ENCODE measurements around the gene TMPRSS13. TPM values are rescaled to one million over a fixed set of nuclear protein-coding genes. Genes with fewer than 3 reads are reported as not detected.
"Not testable (repeated sequence)": the region's sequence is repeated elsewhere in the genome, so short reads cannot be mapped to it uniquely, and the experiment has no call there.

Gene TMPRSS13
- total RNA-seq, 1 experiment from 2014 or later, result 53.1 TPM

- Mint-ChIP-seq H3K4me1 (ENCODE audit: low read depth, unreplicated experiment) (no peaks in the 10 kb centered on the region), H3K9me3 (ENCODE audit: unreplicated experiment) (no peaks in the 10 kb centered on the region), H3K4me3 (ENCODE audit: unreplicated experiment) (no peak overlapping the region), H3K36me3 (ENCODE audit: insufficient read depth, unreplicated experiment) (no peaks in the 10 kb centered on the region), H3K27me3 (ENCODE audit: insufficient read depth, unreplicated experiment) (peaks cover 26% of the 10 kb centered on the region), H3K27ac (ENCODE audit: unreplicated experiment) (no peak overlapping the region)
- CTCF ChIA-PET, result interaction anchor here (0.6 kb wide), 1 partner anchor 78 kb away, joined by 3 read pairs; no protein-coding TSS in a partner anchor
- intact Hi-C loops (cut with micrococcal nuclease; ENCODE audit: unreplicated experiment), result no loop called here
- POLR2A ChIA-PET, result no interaction called here
- Histone ChIP-seq H3K4me3 (ENCODE audit: low read depth, low read length) (no peak overlapping the region), H3K36me3 (ENCODE audit: control insufficient read depth, insufficient read depth, low read length) (no peaks in the 10 kb centered on the region), H3K27me3 (replicated peaks; ENCODE audit: control insufficient read depth, insufficient read depth, low read length) (peaks cover 2% of the 10 kb centered on the region), H3K9me3 (no peaks in the 10 kb centered on the region), H3K4me1 (no peaks in the 10 kb centered on the region)
- no peak for DNase-seq
- TF ChIP-seq CTCF (IDR thresholded peaks at IDR 0.05; ENCODE audit: insufficient read depth in 1 of 2, low read depth in 1 of 2, low read length in 1 of 2, severe bottlenecking in 1 of 2, unreplicated experiment in 1 of 2), result no peak
- no TSS peak for BruUV-seq (replicated peaks)
Observed at GRCh38 chr11:117868815-117869561, 60.2 kb downstream of the TMPRSS13 start.

DNA sequence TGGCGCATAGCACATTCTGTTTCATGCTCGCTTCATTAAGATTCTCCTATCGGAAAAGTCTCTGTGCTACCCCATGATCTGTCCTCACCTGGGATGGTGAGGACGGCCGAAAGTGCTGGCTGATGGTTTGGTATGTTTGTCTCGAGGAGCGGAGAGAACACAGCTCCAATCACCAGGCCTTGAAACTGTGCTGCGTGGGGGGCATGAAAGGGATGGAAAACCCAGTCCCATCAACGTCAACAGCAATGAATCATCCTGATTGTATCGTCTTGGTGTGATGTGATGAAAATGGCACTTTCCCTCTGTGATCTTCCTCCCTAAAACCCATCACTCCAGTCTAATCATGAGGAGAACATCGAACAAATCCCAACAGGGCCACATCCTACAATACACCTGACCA lies 61.1 kb downstream of the TMPRSS13 start:
- Histone ChIP-seq H3K4me1 (no peaks in the 10 kb centered on the region), H3K4me3 (ENCODE audit: low read depth, low read length) (no peak overlapping the region), H3K9me3 (no peaks in the 10 kb centered on the region; the same call in 1 of the 2 replicates), H3K27me3 (replicated peaks; ENCODE audit: control insufficient read depth, insufficient read depth, low read length) (no peaks in the 10 kb centered on the region; the same call in 1 of the 2 replicates), H3K36me3 (ENCODE audit: control insufficient read depth, insufficient read depth, low read length) (no peaks in the 10 kb centered on the region)
- DNase-seq, result no peak
- ChIA-PET CTCF (interaction anchor here (0.7 kb wide), 1 partner anchor 45 kb away, joined by 3 read pairs; no protein-coding TSS in a partner anchor), POLR2A (no interaction called here)
- H3K36me3 Mint-ChIP-seq (ENCODE audit: insufficient read depth, unreplicated experiment), result no peaks in the 10 kb centered on the region
- TF ChIP-seq CTCF (IDR thresholded peaks at IDR 0.05; ENCODE audit: insufficient read depth in 1 of 2, low read depth in 1 of 2, low read length in 1 of 2, severe bottlenecking in 1 of 2, unreplicated experiment in 1 of 2), result no peak
- no TSS peak for BruUV-seq (replicated peaks)
- H3K9me3 Mint-ChIP-seq (ENCODE audit: unreplicated experiment), result no peaks in the 10 kb centered on the region
- peaks cover 20% of the 10 kb centered on the region for H3K27me3 Mint-ChIP-seq (ENCODE audit: insufficient read depth, unreplicated experiment)
- H3K27ac Mint-ChIP-seq (ENCODE audit: unreplicated experiment), result no peak overlapping the region
- intact Hi-C loops (cut with micrococcal nuclease; ENCODE audit: unreplicated experiment), result no loop called here
- H3K4me3 Mint-ChIP-seq (ENCODE audit: unreplicated experiment), result no peak overlapping the region
- no peaks in the 10 kb centered on the region for H3K4me1 Mint-ChIP-seq (ENCODE audit: low read depth, unreplicated experiment)

- H3K27ac Mint-ChIP-seq (ENCODE audit: unreplicated experiment), result no peak overlapping the region
- no TSS peak for BruUV-seq (replicated peaks)
- H3K4me3 Mint-ChIP-seq (ENCODE audit: unreplicated experiment), result no peak overlapping the region
- ChIA-PET POLR2A (no interaction called here), CTCF (interaction anchor here (1.9 kb wide), 1 partner anchor 80 kb away, joined by 5 read pairs; no protein-coding TSS in a partner anchor)
- DNase-seq, result no peak
- H3K27me3 ChIP-seq (replicated peaks; ENCODE audit: control insufficient read depth, insufficient read depth, low read length), result no peaks in the 10 kb centered on the region; the same call in 1 of the 2 replicates
- H3K36me3 ChIP-seq (ENCODE audit: control insufficient read depth, insufficient read depth, low read length), result no peaks in the 10 kb centered on the region
- no peak overlapping the region for H3K4me3 ChIP-seq (ENCODE audit: low read depth, low read length)
- no peaks in the 10 kb centered on the region for H3K4me1 Mint-ChIP-seq (ENCODE audit: low read depth, unreplicated experiment)
- intact Hi-C loops (cut with micrococcal nuclease; ENCODE audit: unreplicated experiment), result no loop called here
- H3K36me3 Mint-ChIP-seq (ENCODE audit: insufficient read depth, unreplicated experiment), result no peaks in the 10 kb centered on the region
- no peaks in the 10 kb centered on the region; the same call in 1 of the 2 replicates for H3K9me3 ChIP-seq
- peaks cover 15% of the 10 kb centered on the region for H3K27me3 Mint-ChIP-seq (ENCODE audit: insufficient read depth, unreplicated experiment)
- H3K9me3 Mint-ChIP-seq (ENCODE audit: unreplicated experiment), result no peaks in the 10 kb centered on the region
- no peak for TF ChIP-seq CTCF (IDR thresholded peaks at IDR 0.05; ENCODE audit: insufficient read depth in 1 of 2, low read depth in 1 of 2, low read length in 1 of 2, severe bottlenecking in 1 of 2, unreplicated experiment in 1 of 2)
- no peaks in the 10 kb centered on the region for H3K4me1 ChIP-seq
Observed at GRCh38 chr11:117866526-117866925, 62.7 kb downstream of the TMPRSS13 start.

GRCh38 chr11:117865546-117865945 lies 63.7 kb downstream of the TMPRSS13 start:
- POLR2A ChIA-PET, result not testable (repeated sequence)

More at GRCh38 chr11:117865546-117865945, 63.7 kb downstream of the TMPRSS13 start:
- H3K4me1 Mint-ChIP-seq (ENCODE audit: low read depth, unreplicated experiment); H3K27ac Mint-ChIP-seq (ENCODE audit: unreplicated experiment); H3K4me1 ChIP-seq; BruUV-seq (replicated peaks); H3K4me3 ChIP-seq (ENCODE audit: low read depth, low read length); DNase-seq; H3K36me3 Mint-ChIP-seq (ENCODE audit: insufficient read depth, unreplicated experiment); H3K27me3 ChIP-seq (replicated peaks; ENCODE audit: control insufficient read depth, insufficient read depth, low read length); intact Hi-C loops (cut with micrococcal nuclease; ENCODE audit: unreplicated experiment); H3K9me3 ChIP-seq; H3K9me3 Mint-ChIP-seq (ENCODE audit: unreplicated experiment); H3K36me3 ChIP-seq (ENCODE audit: control insufficient read depth, insufficient read depth, low read length); H3K4me3 Mint-ChIP-seq (ENCODE audit: unreplicated experiment): not testable (repeated sequence)
- CTCF ChIA-PET, result interaction anchor here (1.9 kb wide), 1 partner anchor 81 kb away, joined by 5 read pairs; no protein-coding TSS in a partner anchor
- H3K27me3 Mint-ChIP-seq (ENCODE audit: insufficient read depth, unreplicated experiment), result peaks cover 15% of the 10 kb centered on the region

Measured in Caco-2 (cell line).